ENCODE results near the gene CELF2.

GRCh38 chr10:11004144-11005077 is 13.3 kb upstream of the CELF2 start:
- TF ChIP-seq CTCF (conservative IDR thresholded peaks at IDR 0.05; ENCODE audit: low read depth, low read length): no peak
- no peak for TF ChIP-seq FOS (IDR thresholded peaks at IDR 0.05; ENCODE audit: low read depth, low read length)
- no peak for TF ChIP-seq POLR2A (IDR thresholded peaks at IDR 0.05; ENCODE audit: low read depth, low read length)
- no peak for TF ChIP-seq MXI1 (IDR thresholded peaks at IDR 0.05; ENCODE audit: borderline replicate concordance, low read depth, low read length)
- no peak for TF ChIP-seq RFX5 (IDR thresholded peaks at IDR 0.05; ENCODE audit: low read depth, low read length)
- TF ChIP-seq MAFK (IDR thresholded peaks at IDR 0.05; ENCODE audit: low read depth, low read length): no peak
- no peak for TF ChIP-seq SMC3 (IDR thresholded peaks at IDR 0.05; ENCODE audit: low read depth, low read length)
- no peak for TF ChIP-seq ELK1 (IDR thresholded peaks at IDR 0.05; ENCODE audit: borderline replicate concordance, low read depth, low read length)
- no peak for TF ChIP-seq RCOR1 (IDR thresholded peaks at IDR 0.05; ENCODE audit: insufficient replicate concordance, low read length)
- TF ChIP-seq CHD1 (IDR thresholded peaks at IDR 0.05; ENCODE audit: low read depth, low read length): no peak
